Lower lobe of right lung (tissue), 2 donors: ENCODE measurements around the gene CYP11A1. TPM values are rescaled to one million over a fixed set of nuclear protein-coding genes. Genes with fewer than 3 reads are reported as not detected.

Experiments
- ATAC-seq, 2 donors: fragments of 200-7000 bp; cut with Tn5 transposase; one replicate each; pipeline ENCODE4 v1.9.1; 2020 to 2022; ENCODE audit warnings: mild to moderate bottlenecking in 2 of 2, moderate library complexity in 2 of 2
- DNase-seq: peaks from one replicate; pipeline ENCODE4 v3.0.0-alpha.2; 2020
- H3K27ac ChIP-seq: fragments of 200-600 bp; one replicate; pipeline ENCODE4 v1.8.0; 2022
- H3K27me3 ChIP-seq: fragments of 200-600 bp; one replicate; pipeline ENCODE4 v1.8.0; 2022; ENCODE audit warnings: low read depth
- H3K36me3 ChIP-seq: fragments of 200-600 bp; one replicate; pipeline ENCODE4 v1.8.0; 2022; ENCODE audit warnings: mild to moderate bottlenecking
- H3K4me1 ChIP-seq: fragments of 200-600 bp; one replicate; pipeline ENCODE4 v1.8.0; 2022
- H3K4me3 ChIP-seq: fragments of 200-600 bp; one replicate; pipeline ENCODE4 v1.8.0; 2022; ENCODE audit warnings: mild to moderate bottlenecking
- H3K9me3 ChIP-seq: fragments of 200-600 bp; one replicate; pipeline ENCODE4 v1.8.0; 2022
- CTCF ChIP-seq: fragments of 200-600 bp; IDR thresholded peaks from one replicate; pipeline ENCODE4 v1.8.0; 2022; ENCODE audit warnings: antibody characterized with exemption, mild to moderate bottlenecking
- intact Hi-C: fragments of 100-400 bp; cut with DNase I; formaldehyde crosslinking; loops from one replicate; pipeline ENCODE4 v1.11.0; 2022
- total RNA-seq: library from RNA; stranded (reverse); fragmentation: NEBNext Ultra II Directional; extraction: Animal tissue kit (Norgen Biotek cat#: 25700); gene quantifications from one replicate; pipeline ENCODE4 v1.2.1, GENCODE V29; 2021
- donor health status: DM: no; HTN: yes; CAD: no; lungs with severe emphysema.

The CYP11A1 gene
- total RNA-seq, 1 donor from 2014 or later: 0.59 TPM

DNA sequence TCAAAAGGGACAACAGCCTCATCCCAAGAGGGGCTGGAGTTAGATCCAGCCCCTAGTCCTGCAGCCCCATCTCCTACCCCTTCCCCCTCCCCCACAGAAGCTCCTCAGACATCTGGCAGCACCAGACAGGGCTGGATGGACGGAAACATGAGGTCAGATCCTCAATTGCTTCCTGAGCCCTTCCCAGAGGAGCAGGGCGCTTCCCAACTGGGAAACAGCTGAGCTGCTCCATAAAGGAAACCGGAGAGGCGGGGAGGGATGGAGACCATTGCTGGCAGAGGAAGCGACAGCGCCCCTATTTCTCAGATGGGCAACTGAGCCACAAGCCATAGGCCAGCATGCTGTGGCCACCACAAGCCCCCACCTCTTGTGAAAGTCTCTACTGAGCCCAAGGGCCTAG lies 18.3 kb upstream of the CYP11A1 start:
- no peak for TF ChIP-seq CTCF
- Histone ChIP-seq H3K4me1 (peaks cover 52% of the 10 kb centered on the region), H3K9me3 (no peaks in the 10 kb centered on the region), H3K27me3 (no peaks in the 10 kb centered on the region), H3K4me3 (no peak overlapping the region), H3K27ac (peak overlapping the region; percentile 81), H3K36me3 (no peaks in the 10 kb centered on the region)
- intact Hi-C loops: no loop called here
- no peak for ATAC-seq
- peak; percentile 16 for DNase-seq

DNA sequence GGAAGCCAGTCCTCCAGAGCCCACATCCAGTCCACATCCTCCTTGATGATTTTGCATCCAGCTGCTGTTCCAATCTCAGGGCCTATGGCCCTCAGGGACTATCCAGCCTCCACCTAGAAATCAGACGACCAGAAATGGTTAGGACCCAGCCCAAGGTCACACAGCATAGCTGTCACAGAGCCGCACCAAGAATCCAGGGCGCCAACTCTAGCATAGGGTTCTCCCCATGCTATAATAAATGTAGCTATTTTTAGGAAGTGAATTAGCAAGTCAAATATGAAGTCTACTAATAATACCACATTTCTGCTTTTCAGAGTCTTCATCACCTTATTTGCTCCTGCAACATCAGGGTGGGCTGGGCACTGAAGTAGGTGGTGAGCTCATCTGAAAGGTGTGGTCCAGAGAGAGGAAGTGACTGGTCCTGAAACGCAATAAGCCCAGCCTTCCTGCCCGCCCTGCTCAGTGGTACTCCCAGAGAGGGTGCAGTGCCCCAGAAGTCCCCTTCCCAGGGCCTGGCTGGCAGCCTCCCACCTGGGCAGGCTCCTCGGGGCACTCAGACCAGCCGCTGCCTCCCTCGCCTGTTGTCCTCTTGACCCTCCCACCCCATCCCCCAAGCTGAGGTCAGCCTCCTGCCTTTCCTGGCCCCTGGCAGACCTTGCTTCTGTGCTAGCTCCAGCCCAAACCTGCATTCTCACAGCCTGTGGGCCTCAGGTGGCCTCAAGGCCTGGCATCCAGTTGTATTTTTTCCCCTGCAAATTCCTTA lies 17.6 kb upstream of the CYP11A1 start:
- no peaks in the 10 kb centered on the region for H3K27me3 ChIP-seq
- H3K36me3 ChIP-seq: no peaks in the 10 kb centered on the region
- peaks cover 52% of the 10 kb centered on the region for H3K4me1 ChIP-seq
- H3K27ac ChIP-seq: peak overlapping the region; percentile 81
- ATAC-seq (peak; percentile 40 to 56), DNase-seq (peak; percentile 64)
- H3K9me3 ChIP-seq: no peaks in the 10 kb centered on the region
- intact Hi-C loops: loop anchor here (5.0 kb wide), 1 partner anchor 52 kb away; no protein-coding TSS in a partner anchor
- no peak for TF ChIP-seq CTCF
- H3K4me3 ChIP-seq: no peak overlapping the region

DNA sequence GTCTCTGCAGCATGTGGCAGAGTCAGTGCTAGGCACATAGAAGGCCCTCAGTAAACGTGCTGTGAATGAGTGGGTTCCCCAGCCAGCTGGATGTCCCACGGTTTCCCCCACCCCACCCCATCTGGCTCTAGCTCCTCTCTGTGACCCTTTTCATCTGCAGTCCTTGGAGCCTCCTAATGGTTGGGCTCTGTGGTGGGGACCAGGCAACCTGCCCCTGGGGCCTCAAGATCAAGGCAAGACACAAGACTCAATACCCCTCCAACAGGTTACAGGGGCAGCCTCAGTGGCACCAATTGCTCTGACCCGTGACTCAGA lies 17.1 kb upstream of the CYP11A1 start:
- DNase-seq (peak; percentile 18), ATAC-seq (no peak)
- peaks cover 52% of the 10 kb centered on the region for H3K4me1 ChIP-seq
- TF ChIP-seq CTCF: no peak
- H3K4me3 ChIP-seq: no peak overlapping the region
- H3K27ac ChIP-seq: peak overlapping the region; percentile 81
- intact Hi-C loops: loop anchor here (5.0 kb wide), 1 partner anchor 53 kb away; no protein-coding TSS in a partner anchor
- no peaks in the 10 kb centered on the region for H3K9me3 ChIP-seq
- H3K36me3 ChIP-seq: no peaks in the 10 kb centered on the region
- H3K27me3 ChIP-seq: no peaks in the 10 kb centered on the region

DNA sequence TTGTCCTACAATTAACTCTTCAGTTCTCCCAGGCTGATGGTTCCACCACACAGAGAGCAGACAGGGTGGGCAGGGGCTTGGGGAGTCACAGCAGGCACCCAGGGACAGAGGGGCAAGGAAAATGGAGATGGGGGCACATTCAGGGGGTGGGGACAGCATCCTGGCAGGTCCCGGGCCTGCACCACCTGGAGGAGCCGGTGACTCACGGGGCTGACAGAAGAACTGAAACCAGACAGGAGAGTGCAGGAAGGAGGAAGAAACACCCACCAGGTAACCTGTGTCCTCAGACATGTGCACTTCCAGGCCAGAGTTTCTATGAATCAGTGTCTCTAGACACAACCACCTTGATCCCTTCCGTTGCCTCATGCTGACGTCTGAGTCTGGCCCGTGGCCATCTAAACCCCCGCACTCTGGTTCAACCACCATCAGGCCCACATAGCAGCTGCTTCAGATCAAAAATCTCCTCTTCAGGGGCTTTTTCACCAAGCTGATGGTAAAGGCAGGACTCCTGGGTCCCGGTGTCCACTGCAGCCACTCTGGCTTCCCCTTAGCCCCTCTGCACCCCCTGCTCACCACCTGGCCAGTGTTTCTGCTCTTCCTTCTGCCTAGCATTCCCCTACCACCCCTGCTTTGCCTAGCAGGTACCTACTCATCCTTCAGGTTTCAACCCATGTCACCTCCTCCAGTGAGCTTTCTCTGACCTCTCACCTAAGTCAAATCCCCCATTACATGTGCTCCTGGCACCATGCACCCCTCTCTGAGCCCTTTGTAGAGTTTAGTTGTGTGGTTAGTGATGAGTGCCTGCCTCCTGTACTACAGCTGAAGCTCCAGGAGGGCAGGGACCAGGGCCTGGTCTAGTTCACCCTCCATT lies 16.5 kb upstream of the CYP11A1 start:
- H3K27ac ChIP-seq: peak overlapping the region; percentile 81
- H3K4me3 ChIP-seq: no peak overlapping the region
- H3K27me3 ChIP-seq: no peaks in the 10 kb centered on the region
- no peaks in the 10 kb centered on the region for H3K36me3 ChIP-seq
- TF ChIP-seq CTCF: no peak
- DNase-seq (no peak), ATAC-seq (no peak)
- no peaks in the 10 kb centered on the region for H3K9me3 ChIP-seq
- H3K4me1 ChIP-seq: peaks cover 47% of the 10 kb centered on the region
- intact Hi-C loops: loop anchor here (5.0 kb wide), 1 partner anchor 53 kb away; no protein-coding TSS in a partner anchor

- no peak overlapping the region for H3K27ac ChIP-seq
- peaks cover 40% of the 10 kb centered on the region for H3K4me1 ChIP-seq
- H3K36me3 ChIP-seq: no peaks in the 10 kb centered on the region
- H3K27me3 ChIP-seq: no peaks in the 10 kb centered on the region
- no peak for ATAC-seq
- no peak for DNase-seq
- H3K9me3 ChIP-seq: no peaks in the 10 kb centered on the region
- intact Hi-C loops: loop anchor here (5.0 kb wide), 1 partner anchor 54 kb away; no protein-coding TSS in a partner anchor
- no peak overlapping the region for H3K4me3 ChIP-seq
- TF ChIP-seq CTCF: no peak
Measured at GRCh38 chr15:74383286-74383685, 15.8 kb upstream of the CYP11A1 start.
